Measurements from ENCODE around the gene VASH2. TPM values are rescaled to one million over a fixed set of nuclear protein-coding genes. Genes with fewer than 3 reads are reported as not detected.

Gene VASH2
- 0.07 TPM in 1 of 2 replicates, not detected in the other for total RNA-seq

GRCh38 chr1:212950243-212951125 is at the start of gene VASH2:
TSS of gene VASH2 (plus strand) at chr1:212950541. CDS start at chr1:212951543, 1,002 bp downstream.

GRCh38 chr1:213015099-213016050 is 65.0 kb downstream of the VASH2 start, which contains the start of gene ANGEL2:
TSS of gene ANGEL2 (minus strand) at chr1:213015867. CDS start at chr1:213015671, 196 bp downstream.

Other genes with a start within 250 kb of the VASH2 start
- gene NSL1, start 158.8 kb upstream of the VASH2 start, total RNA-seq = 14.4 and 22.5 TPM in 2 replicates
- 14.2 and 21.9 TPM in 2 replicates for gene TATDN3, start 158.6 kb upstream of the VASH2 start, total RNA-seq
- gene SPATA45, start 102.9 kb upstream of the VASH2 start, total RNA-seq = not detected in 2 replicates
- gene FLVCR1, start 92.3 kb upstream of the VASH2 start, total RNA-seq = 9.2 and 10.5 TPM in 2 replicates
- gene ANGEL2, start 65.3 kb downstream of the VASH2 start, total RNA-seq = 25.6 and 37.3 TPM in 2 replicates
- gene RPS6KC1, start 100.7 kb downstream of the VASH2 start, total RNA-seq = 18.8 and 22.4 TPM in 2 replicates

Measured in nasal cavity respiratory epithelium epithelial cell of viscerocranial mucosa (primary cell).